Neutrophil (primary cell): ENCODE measurements around the gene PALM.

Source experiments
- H3K27ac ChIP-seq: fragments of 200-600 bp; sonication (generic); 2 replicates; pipeline ENCODE4 v1.5.1; 2016; ENCODE audit warnings: mild to moderate bottlenecking, moderate library complexity
- H3K27me3 ChIP-seq: fragments of 200-600 bp; sonication (generic); 2 replicates; pipeline ENCODE4 v1.6.0; 2016; ENCODE audit warnings: mild to moderate bottlenecking
- H3K36me3 ChIP-seq: fragments of 200-600 bp; sonication (generic); 2 replicates; pipeline ENCODE4 v1.5.1; 2017
- H3K4me1 ChIP-seq, 2 experiments: fragments of 200-600 bp in 1 of 2; sonication (generic) in 1 of 2; 1 replicate in 1 of 2; 2 replicates in 1 of 2; pipeline versions ENCODE4 v1.5.1 to v1.6.1; 2013 to 2016; ENCODE audit warnings: low read depth in 1 of 2, low read length in 1 of 2, mild to moderate bottlenecking in 1 of 2, moderate library complexity in 1 of 2; ENCODE audit not compliant: control insufficient read depth in 1 of 2, insufficient read depth in 1 of 2
- H3K4me3 ChIP-seq, 2 experiments: fragments of 200-600 bp in 1 of 2; sonication (generic) in 1 of 2; 1 replicate in 1 of 2; 2 replicates in 1 of 2; pipeline ENCODE4 v1.5.1; 2013 to 2016; ENCODE audit warnings: low read depth in 1 of 2, low read length in 1 of 2, mild to moderate bottlenecking in 1 of 2, moderate library complexity in 1 of 2
- H3K9me3 ChIP-seq: fragments of 200-600 bp; sonication (generic); 2 replicates; pipeline ENCODE4 v1.5.1; 2016
- TF ChIP-seq, protein P1 (sequence below): fragments of 200-600 bp; sonication (generic); IDR thresholded peaks from 2 replicates; pipeline ENCODE4 v1.5.1; 2016; ENCODE audit warnings: antibody characterized with exemption

The PALM gene

DNA sequence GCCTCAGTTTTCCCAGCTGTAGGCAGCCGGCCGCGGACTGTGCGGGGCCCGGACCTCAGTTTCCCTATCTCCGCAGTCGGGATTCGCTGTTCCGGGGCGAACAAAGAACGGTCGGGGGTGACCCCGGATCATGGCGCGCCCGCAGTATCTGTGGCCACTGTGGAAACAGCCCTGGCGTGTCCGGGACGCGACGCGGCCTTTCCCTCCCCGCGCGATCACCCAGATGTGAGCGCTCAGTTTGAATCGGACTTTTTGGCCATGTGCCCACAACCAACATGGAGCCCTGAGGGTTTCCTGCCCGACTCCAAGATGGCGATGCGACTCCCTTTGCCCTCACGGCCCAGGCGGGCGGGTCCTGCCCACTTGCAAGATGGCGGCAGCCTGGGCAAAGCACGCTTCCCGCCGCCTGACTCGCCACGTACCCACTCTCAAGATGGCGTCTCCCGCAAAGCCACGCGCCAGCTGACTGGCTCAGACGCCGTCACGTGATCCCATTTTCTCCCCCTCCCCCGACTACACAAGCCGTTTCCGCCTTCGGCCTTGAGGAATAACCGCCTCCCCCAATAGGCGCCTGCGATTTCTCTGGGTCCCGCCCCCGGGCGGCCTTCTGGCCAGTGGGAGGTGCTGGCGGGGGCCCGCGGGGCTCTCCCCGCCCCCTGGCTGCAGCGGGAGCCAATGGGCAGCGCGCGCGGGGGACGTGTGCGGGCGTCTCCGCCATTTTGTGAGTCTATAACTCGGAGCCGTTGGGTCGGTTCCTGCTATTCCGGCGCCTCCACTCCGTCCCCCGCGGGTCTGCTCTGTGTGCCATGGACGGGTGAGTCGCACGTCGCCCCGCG, 88.2 kb downstream of the PALM start, which contains the start of gene PTBP1:
PTBP1 (plus strand) TSS at position 761 of the 836 bp plus-strand sequence; CDS start at position 807, 46 bp downstream.
- TF ChIP-seq, protein P1, sequence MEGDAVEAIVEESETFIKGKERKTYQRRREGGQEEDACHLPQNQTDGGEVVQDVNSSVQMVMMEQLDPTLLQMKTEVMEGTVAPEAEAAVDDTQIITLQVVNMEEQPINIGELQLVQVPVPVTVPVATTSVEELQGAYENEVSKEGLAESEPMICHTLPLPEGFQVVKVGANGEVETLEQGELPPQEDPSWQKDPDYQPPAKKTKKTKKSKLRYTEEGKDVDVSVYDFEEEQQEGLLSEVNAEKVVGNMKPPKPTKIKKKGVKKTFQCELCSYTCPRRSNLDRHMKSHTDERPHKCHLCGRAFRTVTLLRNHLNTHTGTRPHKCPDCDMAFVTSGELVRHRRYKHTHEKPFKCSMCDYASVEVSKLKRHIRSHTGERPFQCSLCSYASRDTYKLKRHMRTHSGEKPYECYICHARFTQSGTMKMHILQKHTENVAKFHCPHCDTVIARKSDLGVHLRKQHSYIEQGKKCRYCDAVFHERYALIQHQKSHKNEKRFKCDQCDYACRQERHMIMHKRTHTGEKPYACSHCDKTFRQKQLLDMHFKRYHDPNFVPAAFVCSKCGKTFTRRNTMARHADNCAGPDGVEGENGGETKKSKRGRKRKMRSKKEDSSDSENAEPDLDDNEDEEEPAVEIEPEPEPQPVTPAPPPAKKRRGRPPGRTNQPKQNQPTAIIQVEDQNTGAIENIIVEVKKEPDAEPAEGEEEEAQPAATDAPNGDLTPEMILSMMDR, result peak; percentile 54
- Histone ChIP-seq H3K9me3 (no peaks in the 10 kb centered on the region), H3K4me1 (peaks cover 41% of the 10 kb centered on the region in 2 experiments), H3K36me3 (peaks cover 8% of the 10 kb centered on the region), H3K4me3 (peak within 1 kb of the TSS; percentile 80 to 85), H3K27ac (peak within 1 kb of the TSS; percentile 95), H3K27me3 (no peaks in the 10 kb centered on the region)
